ENCODE measurements around the gene RALGAPA2.

The RALGAPA2 gene

GRCh38 chr20:20457392-20458126 lies 254.9 kb downstream of the RALGAPA2 start:
- TF ChIP-seq EZH2 (IDR thresholded peaks at IDR 0.05; ENCODE audit: borderline replicate concordance, low read length) = no peak
- no peaks in the 10 kb centered on the region for H3F3A ChIP-seq (ENCODE audit: insufficient read depth, low read length)
- no peaks in the 10 kb centered on the region for H3K9me2 ChIP-seq (ENCODE audit: low read depth, low read length)
- H3K27me3 ChIP-seq (ENCODE audit: insufficient read depth, low read length) = no peaks in the 10 kb centered on the region
- no peak overlapping the region for H3K27ac ChIP-seq (ENCODE audit: low read depth, low read length, poor library complexity, severe bottlenecking)
- no peaks in the 10 kb centered on the region for H3K9me3 ChIP-seq (ENCODE audit: low read length)
- no peak overlapping the region for H3K9ac ChIP-seq (ENCODE audit: low read length)
- no peaks in the 10 kb centered on the region for H3K36me3 ChIP-seq (ENCODE audit: insufficient read depth, low read length)
- H3K4me2 ChIP-seq (ENCODE audit: low read length) = no peak overlapping the region
- H2AFZ ChIP-seq (ENCODE audit: low read length) = no peak overlapping the region
- H4K20me1 ChIP-seq (ENCODE audit: insufficient read depth, low read length) = no peaks in the 10 kb centered on the region
- peaks cover 7% of the 10 kb centered on the region for H3K4me1 ChIP-seq (ENCODE audit: insufficient read depth, low read length, severe bottlenecking)
- no peaks in the 10 kb centered on the region for H3K79me2 ChIP-seq (ENCODE audit: insufficient read depth, low read length)
- no peak overlapping the region for H3K4me3 ChIP-seq (ENCODE audit: low read depth, low read length, poor library complexity, severe bottlenecking)

GRCh38 chr20:20456741-20457140 lies 255.7 kb downstream of the RALGAPA2 start:
- Histone ChIP-seq H3K9me3 (ENCODE audit: low read length) (no peaks in the 10 kb centered on the region), H3K4me1 (ENCODE audit: insufficient read depth, low read length, severe bottlenecking) (peaks cover 11% of the 10 kb centered on the region), H3K79me2 (ENCODE audit: insufficient read depth, low read length) (no peaks in the 10 kb centered on the region), H3K9me2 (ENCODE audit: low read depth, low read length) (no peaks in the 10 kb centered on the region), H2AFZ (ENCODE audit: low read length) (no peak overlapping the region), H3F3A (ENCODE audit: insufficient read depth, low read length) (no peaks in the 10 kb centered on the region), H4K20me1 (ENCODE audit: insufficient read depth, low read length) (no peaks in the 10 kb centered on the region), H3K27me3 (ENCODE audit: insufficient read depth, low read length) (no peaks in the 10 kb centered on the region), H3K4me2 (ENCODE audit: low read length) (no peak overlapping the region), H3K36me3 (ENCODE audit: insufficient read depth, low read length) (no peaks in the 10 kb centered on the region), H3K9ac (ENCODE audit: low read length) (no peak overlapping the region), H3K27ac (ENCODE audit: low read depth, low read length, poor library complexity, severe bottlenecking) (no peak overlapping the region), H3K4me3 (ENCODE audit: low read depth, low read length, poor library complexity, severe bottlenecking) (no peak overlapping the region)
- TF ChIP-seq CTCF (IDR thresholded peaks at IDR 0.05; ENCODE audit: low read length) = no peak
- no peak for TF ChIP-seq EZH2 (IDR thresholded peaks at IDR 0.05; ENCODE audit: borderline replicate concordance, low read length)

- TF ChIP-seq EZH2 (IDR thresholded peaks at IDR 0.05; ENCODE audit: borderline replicate concordance, low read length) (no peak), CTCF (IDR thresholded peaks at IDR 0.05; ENCODE audit: low read length) (no peak)
- H3K4me3 ChIP-seq (ENCODE audit: low read depth, low read length, poor library complexity, severe bottlenecking) = no peak overlapping the region
- H3K4me2 ChIP-seq (ENCODE audit: low read length) = no peak overlapping the region
- H3K79me2 ChIP-seq (ENCODE audit: insufficient read depth, low read length) = no peaks in the 10 kb centered on the region
- no peaks in the 10 kb centered on the region for H3K9me2 ChIP-seq (ENCODE audit: low read depth, low read length)
- H3K27ac ChIP-seq (ENCODE audit: low read depth, low read length, poor library complexity, severe bottlenecking) = no peak overlapping the region
- no peaks in the 10 kb centered on the region for H4K20me1 ChIP-seq (ENCODE audit: insufficient read depth, low read length)
- peaks cover 12% of the 10 kb centered on the region for H3K4me1 ChIP-seq (ENCODE audit: insufficient read depth, low read length, severe bottlenecking)
- H3K9me3 ChIP-seq (ENCODE audit: low read length) = no peaks in the 10 kb centered on the region
- no peaks in the 10 kb centered on the region for H3F3A ChIP-seq (ENCODE audit: insufficient read depth, low read length)
- no peak overlapping the region for H2AFZ ChIP-seq (ENCODE audit: low read length)
- no peaks in the 10 kb centered on the region for H3K36me3 ChIP-seq (ENCODE audit: insufficient read depth, low read length)
- H3K27me3 ChIP-seq (ENCODE audit: insufficient read depth, low read length) = no peaks in the 10 kb centered on the region
- H3K9ac ChIP-seq (ENCODE audit: low read length) = no peak overlapping the region
These were observed 256.5 kb downstream of the RALGAPA2 start for GRCh38 chr20:20455926-20456325.

Measured in OCI-LY1 (cell line).